GM19023 (cell line): ENCODE results near the gene CTSV.
"Not testable (repeated sequence)": the region's sequence is repeated elsewhere in the genome, so short reads cannot be mapped to it uniquely, and the experiment has no call there.

Experiments used
- ATAC-seq: cut with Tn5 transposase; IDR thresholded peaks from one replicate; pipeline ENCODE4 v1.9.1; 2021; ENCODE audit warnings: mild to moderate bottlenecking, moderate library complexity; ENCODE audit not compliant: unreplicated experiment

The CTSV gene

GRCh38 chr9:97045300-97045699 is 6.4 kb upstream of the CTSV start:
- no peak for ATAC-seq

GRCh38 chr9:97041898-97042297 is 3.0 kb upstream of the CTSV start:
- no peak for ATAC-seq

- ATAC-seq, result no peak
These were observed 545 bp upstream of the CTSV start for GRCh38 chr9:97039514-97039860.

GRCh38 chr9:97023505-97023904 is 15.4 kb downstream of the CTSV start:
- ATAC-seq, result not testable (repeated sequence)

GRCh38 chr9:97013151-97014132 is 25.5 kb downstream of the CTSV start:
- ATAC-seq, result peak; percentile 88

GRCh38 chr9:97012617-97013016 is 26.3 kb downstream of the CTSV start:
- peak; percentile 52 for ATAC-seq

GRCh38 chr9:97002195-97002594 is 36.7 kb downstream of the CTSV start:
- not testable (repeated sequence) for ATAC-seq

GRCh38 chr9:97001338-97001737 is 37.6 kb downstream of the CTSV start:
- ATAC-seq, result not testable (repeated sequence)

- ATAC-seq, result not testable (repeated sequence)
These were observed 38.7 kb downstream of the CTSV start for GRCh38 chr9:97000139-97000787.

- not testable (repeated sequence) for ATAC-seq
These were observed 39.2 kb downstream of the CTSV start for GRCh38 chr9:96999733-97000132.

- not testable (repeated sequence) for ATAC-seq
These were observed 41.8 kb downstream of the CTSV start for GRCh38 chr9:96997009-96997701.

GRCh38 chr9:96994531-96995016 is 44.4 kb downstream of the CTSV start:
- ATAC-seq, result not testable (repeated sequence)

- not testable (repeated sequence) for ATAC-seq
These were observed 46.6 kb downstream of the CTSV start for GRCh38 chr9:96992303-96992702.

- not testable (repeated sequence) for ATAC-seq
These were observed 49.1 kb downstream of the CTSV start for GRCh38 chr9:96989747-96990318.

GRCh38 chr9:96984887-96985286 is 54.1 kb downstream of the CTSV start:
- ATAC-seq, result not testable (repeated sequence)

- not testable (repeated sequence) for ATAC-seq
These were observed 54.8 kb downstream of the CTSV start for GRCh38 chr9:96984139-96984538.

- ATAC-seq, result not testable (repeated sequence)
These were observed 55.3 kb downstream of the CTSV start for GRCh38 chr9:96983496-96984122.
